A673 (cell line): ENCODE data around the gene MACC1. TPM values are rescaled to one million over a fixed set of nuclear protein-coding genes. Genes with fewer than 3 reads are reported as not detected.

Experiments
- BruUV-seq: library from RNA; stranded (reverse); fragments of 400-500 nt; replicated peaks from 2 replicates; lab custom pipeline; 2021; lab: Mats Ljungman, UMichigan
- CTCF ChIA-PET: fragments of 300-600 bp; sonication (Branson Sonifier 250); formaldehyde crosslinking; loops from one replicate; lab custom pipeline; 2022; ENCODE audit warnings: antibody characterized with exemption; lab: Charles Lee
- POLR2A ChIA-PET: fragments of 300-600 bp; sonication (Branson Sonifier 250); formaldehyde crosslinking; loops from one replicate; lab custom pipeline; 2022; ENCODE audit warnings: antibody characterized with exemption; ENCODE audit not compliant: low non-redundant PET; lab: Charles Lee
- DNase-seq: peaks from one replicate; pipeline ENCODE4 v3.0.0-alpha.2; 2015; ENCODE audit warnings: low spot score
- H3K27ac ChIP-seq: fragments of 200-600 bp; sonication (generic); 2 replicates; pipeline ENCODE4 v1.5.1; 2016; ENCODE audit warnings: mixed run types, low read depth, mild to moderate bottlenecking, mixed read lengths, antibody characterized with exemption, low read length; ENCODE audit not compliant: poor library complexity, severe bottlenecking
- H3K27me3 ChIP-seq: fragments of 200-600 bp; sonication (generic); replicated peaks from 2 replicates; pipeline ENCODE4 v1.6.1; 2017; ENCODE audit warnings: mixed run types, low read depth, mild to moderate bottlenecking, mixed read lengths, antibody characterized with exemption, low read length; ENCODE audit not compliant: insufficient read depth, poor library complexity
- H3K36me3 ChIP-seq: fragments of 200-600 bp; sonication (generic); 2 replicates; pipeline ENCODE4 v1.6.1; 2016; ENCODE audit warnings: mixed run types, mild to moderate bottlenecking, mixed read lengths, antibody characterized with exemption, low read length; ENCODE audit not compliant: insufficient read depth, poor library complexity, severe bottlenecking
- H3K4me1 ChIP-seq: fragments of 200-600 bp; sonication (generic); 2 replicates; pipeline ENCODE4 v1.6.1; 2017; ENCODE audit warnings: mixed run types, mild to moderate bottlenecking, mixed read lengths, antibody characterized with exemption, low read length; ENCODE audit not compliant: insufficient read depth, poor library complexity, severe bottlenecking
- H3K4me3 ChIP-seq: fragments of 200-600 bp; sonication (generic); 2 replicates; pipeline ENCODE4 v1.5.1; 2016; ENCODE audit warnings: low read depth, mixed run types, mild to moderate bottlenecking, mixed read lengths, low read length; ENCODE audit not compliant: poor library complexity, severe bottlenecking
- H3K9me3 ChIP-seq: fragments of 200-600 bp; sonication (generic); 2 replicates; pipeline ENCODE4 v1.6.1; 2016; ENCODE audit warnings: mixed run types, low read depth, mild to moderate bottlenecking, mixed read lengths, antibody characterized with exemption, low read length; ENCODE audit not compliant: poor library complexity, severe bottlenecking
- EZH2 ChIP-seq: fragments of 200-600 bp; sonication (generic); IDR thresholded peaks from 2 replicates; pipeline ENCODE4 v1.6.1; 2017; ENCODE audit warnings: borderline replicate concordance, low read depth, mild to moderate bottlenecking, mixed read lengths, antibody characterized with exemption, low read length; ENCODE audit not compliant: poor library complexity, severe bottlenecking
- intact Hi-C: fragments of 100-400 bp; cut with micrococcal nuclease; formaldehyde crosslinking; loops from one replicate; pipeline ENCODE4 v1.10.0; 2022; ENCODE audit not compliant: unreplicated experiment
- total RNA-seq: library from RNA; stranded (reverse); gene quantifications from 2 replicates; pipeline ENCODE4 v1.2.3, GENCODE V29; 2021
- TF ChIP-seq, protein P1 (sequence below): fragments of 300-800, 200-600 bp; sonication (generic); conservative IDR thresholded peaks from 2 replicates; pipeline ENCODE4 v1.5.1; 2017; ENCODE audit warnings: low read depth, mild to moderate bottlenecking, antibody characterized with exemption, low read length, moderate library complexity, mixed read lengths

MACC1 gene
- total RNA-seq, 1 experiment from 2014 or later = not detected

- Histone ChIP-seq H3K9me3 (no peaks in the 10 kb centered on the region), H3K4me3 (no peak overlapping the region), H3K36me3 (no peaks in the 10 kb centered on the region), H3K27ac (no peak overlapping the region), H3K4me1 (no peaks in the 10 kb centered on the region), H3K27me3 (peaks cover 34% of the 10 kb centered on the region)
- CTCF ChIA-PET = no interaction called here
- TF ChIP-seq, protein P1, sequence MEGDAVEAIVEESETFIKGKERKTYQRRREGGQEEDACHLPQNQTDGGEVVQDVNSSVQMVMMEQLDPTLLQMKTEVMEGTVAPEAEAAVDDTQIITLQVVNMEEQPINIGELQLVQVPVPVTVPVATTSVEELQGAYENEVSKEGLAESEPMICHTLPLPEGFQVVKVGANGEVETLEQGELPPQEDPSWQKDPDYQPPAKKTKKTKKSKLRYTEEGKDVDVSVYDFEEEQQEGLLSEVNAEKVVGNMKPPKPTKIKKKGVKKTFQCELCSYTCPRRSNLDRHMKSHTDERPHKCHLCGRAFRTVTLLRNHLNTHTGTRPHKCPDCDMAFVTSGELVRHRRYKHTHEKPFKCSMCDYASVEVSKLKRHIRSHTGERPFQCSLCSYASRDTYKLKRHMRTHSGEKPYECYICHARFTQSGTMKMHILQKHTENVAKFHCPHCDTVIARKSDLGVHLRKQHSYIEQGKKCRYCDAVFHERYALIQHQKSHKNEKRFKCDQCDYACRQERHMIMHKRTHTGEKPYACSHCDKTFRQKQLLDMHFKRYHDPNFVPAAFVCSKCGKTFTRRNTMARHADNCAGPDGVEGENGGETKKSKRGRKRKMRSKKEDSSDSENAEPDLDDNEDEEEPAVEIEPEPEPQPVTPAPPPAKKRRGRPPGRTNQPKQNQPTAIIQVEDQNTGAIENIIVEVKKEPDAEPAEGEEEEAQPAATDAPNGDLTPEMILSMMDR = no peak
- no peak for TF ChIP-seq EZH2
- intact Hi-C loops = no loop called here
- no TSS peak for BruUV-seq
- DNase-seq = no peak
- POLR2A ChIA-PET = no interaction called here
These were observed 76.2 kb downstream of the MACC1 start for GRCh38 chr7:20141002-20141345.

- intact Hi-C loops = no loop called here
- POLR2A ChIA-PET = no interaction called here
- H3K4me1 ChIP-seq = no peaks in the 10 kb centered on the region
- H3K27ac ChIP-seq = no peak overlapping the region
- no peak overlapping the region for H3K4me3 ChIP-seq
- TF ChIP-seq, protein P1 = no peak
- H3K27me3 ChIP-seq = peaks cover 28% of the 10 kb centered on the region
- CTCF ChIA-PET = no interaction called here
- no peak for DNase-seq
- no TSS peak for BruUV-seq
- no peaks in the 10 kb centered on the region for H3K36me3 ChIP-seq
- H3K9me3 ChIP-seq = no peaks in the 10 kb centered on the region
These were observed 76.7 kb downstream of the MACC1 start for GRCh38 chr7:20140291-20141001.

DNA sequence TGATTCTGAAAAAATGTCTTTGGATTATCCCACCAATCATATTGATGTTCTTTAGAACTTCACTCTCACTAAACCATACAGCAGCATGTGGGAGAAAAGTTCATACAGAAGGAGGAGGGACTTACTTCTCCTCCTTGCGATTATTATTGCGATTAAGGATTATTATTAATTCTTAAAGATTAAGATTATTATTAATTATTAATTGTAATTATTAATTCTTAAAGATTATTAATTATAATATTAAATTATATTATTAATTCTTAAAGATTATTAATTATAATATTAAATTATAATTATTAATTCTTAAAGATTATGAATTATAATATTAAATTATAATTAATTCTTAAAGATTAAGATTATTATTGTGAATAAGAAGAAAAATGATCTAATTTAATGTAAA is 80.5 kb downstream of the MACC1 start:
- intact Hi-C loops = no loop called here
- TF ChIP-seq, protein P1 = no peak
- no peak for TF ChIP-seq EZH2
- Histone ChIP-seq H3K27me3 (peaks cover 12% of the 10 kb centered on the region), H3K27ac (no peak overlapping the region), H3K36me3 (no peaks in the 10 kb centered on the region), H3K9me3 (no peaks in the 10 kb centered on the region), H3K4me1 (no peaks in the 10 kb centered on the region), H3K4me3 (no peak overlapping the region)
- CTCF ChIA-PET = no interaction called here
- no peak for DNase-seq
- POLR2A ChIA-PET = no interaction called here
- BruUV-seq = no TSS peak
